Measurements from ENCODE around the gene STXBP5. TPM values are rescaled to one million over a fixed set of nuclear protein-coding genes. Genes with fewer than 3 reads are reported as not detected.

STXBP5 gene
- total and polyA plus RNA-seq, 9 of the 15 experiments (the other 6 are each of a cell fraction or from before 2014, with no cell fraction given), result 23.3 to 172 (median 71.5) TPM

DNA sequence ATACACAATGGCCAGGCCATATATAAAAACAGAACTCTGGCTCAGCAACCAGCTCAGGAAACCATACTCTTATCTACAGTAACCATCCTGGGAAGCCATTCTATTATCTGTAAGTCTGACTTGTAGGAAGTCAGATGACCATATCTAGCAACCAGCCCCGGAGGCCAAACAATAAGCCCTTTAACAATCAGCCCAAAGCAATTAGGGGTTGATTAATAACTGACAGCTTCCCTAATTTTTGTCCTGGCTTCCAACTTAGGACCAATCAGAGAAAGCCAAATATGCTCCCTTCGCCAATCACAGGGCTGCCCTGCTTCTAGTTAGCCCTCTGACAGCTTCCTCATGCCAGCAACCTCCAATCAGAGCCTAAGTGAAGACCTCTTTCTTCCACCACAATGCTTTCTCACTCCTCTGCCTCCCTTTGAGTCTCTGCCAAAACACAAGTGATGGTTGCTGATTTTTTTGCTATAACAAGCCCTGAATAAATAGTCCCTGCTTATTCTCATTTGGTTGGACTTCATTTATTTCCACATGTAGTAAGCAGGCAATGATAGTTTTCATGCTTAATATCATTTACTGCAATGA, 37.8 kb upstream of the STXBP5 start (continued):
- TF ChIP-seq SPI1 (IDR thresholded peaks at IDR 0.05; ENCODE audit: borderline replicate concordance, low read depth, low read length) (no peak), DACH1 (IDR thresholded peaks at IDR 0.05; ENCODE audit: partially characterized antibody) (peak; percentile 99), RAD51 (IDR thresholded peaks at IDR 0.05; ENCODE audit: borderline replicate concordance, low read depth) (peak; percentile 63; the same call in 1 of the 2 replicates), PTBP1 (IDR thresholded peaks at IDR 0.05; ENCODE audit: low read depth, low read length) (no peak), FOXJ3 (CRISPR knock-in tag; IDR thresholded peaks at IDR 0.05) (no peak), ETV6 (IDR thresholded peaks at IDR 0.05; ENCODE audit: borderline replicate concordance in 1 of 2, low read depth in 2 of 2, low read length in 1 of 2) (peak in 1 of 2 experiments; percentile 71; a peak in 1 of 4 replicates), ETV6 (CRISPR knock-in tag; IDR thresholded peaks at IDR 0.05; ENCODE audit: borderline replicate concordance) (no peak), POLR3A (IDR thresholded peaks at IDR 0.05; ENCODE audit: borderline replicate concordance, extremely low read depth, insufficient read depth, insufficient read length) (no peak), CCNT2 (IDR thresholded peaks at IDR 0.05; ENCODE audit: borderline replicate concordance, extremely low read depth, insufficient read length, low read depth, low read length) (peak; percentile 19), SMC3 (conservative IDR thresholded peaks at IDR 0.05; ENCODE audit: insufficient read depth, low read depth, low read length) (no peak), ZNF263 (CRISPR knock-in tag; IDR thresholded peaks at IDR 0.05; ENCODE audit: borderline replicate concordance) (no peak), KDM4B (IDR thresholded peaks at IDR 0.05; ENCODE audit: borderline replicate concordance in 2 of 2, low read depth in 1 of 2) (no peak; a peak in 1 of 4 replicates), ZBTB1 (CRISPR knock-in tag; IDR thresholded peaks at IDR 0.05; ENCODE audit: borderline replicate concordance, low read depth) (no peak), ZNF589 (CRISPR knock-in tag; IDR thresholded peaks at IDR 0.05; ENCODE audit: low read depth) (peak; percentile 75), SIRT6 (IDR thresholded peaks at IDR 0.05; ENCODE audit: low read depth, low read length) (no peak), SNIP1 (IDR thresholded peaks at IDR 0.05; ENCODE audit: low read depth) (no peak)
- TF ChIP-seq, protein P1, sequence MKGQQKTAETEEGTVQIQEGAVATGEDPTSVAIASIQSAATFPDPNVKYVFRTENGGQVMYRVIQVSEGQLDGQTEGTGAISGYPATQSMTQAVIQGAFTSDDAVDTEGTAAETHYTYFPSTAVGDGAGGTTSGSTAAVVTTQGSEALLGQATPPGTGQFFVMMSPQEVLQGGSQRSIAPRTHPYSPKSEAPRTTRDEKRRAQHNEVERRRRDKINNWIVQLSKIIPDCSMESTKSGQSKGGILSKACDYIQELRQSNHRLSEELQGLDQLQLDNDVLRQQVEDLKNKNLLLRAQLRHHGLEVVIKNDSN (CRISPR knock-in tag; IDR thresholded peaks at IDR 0.05), result no peak
- TF ChIP-seq, protein P2, sequence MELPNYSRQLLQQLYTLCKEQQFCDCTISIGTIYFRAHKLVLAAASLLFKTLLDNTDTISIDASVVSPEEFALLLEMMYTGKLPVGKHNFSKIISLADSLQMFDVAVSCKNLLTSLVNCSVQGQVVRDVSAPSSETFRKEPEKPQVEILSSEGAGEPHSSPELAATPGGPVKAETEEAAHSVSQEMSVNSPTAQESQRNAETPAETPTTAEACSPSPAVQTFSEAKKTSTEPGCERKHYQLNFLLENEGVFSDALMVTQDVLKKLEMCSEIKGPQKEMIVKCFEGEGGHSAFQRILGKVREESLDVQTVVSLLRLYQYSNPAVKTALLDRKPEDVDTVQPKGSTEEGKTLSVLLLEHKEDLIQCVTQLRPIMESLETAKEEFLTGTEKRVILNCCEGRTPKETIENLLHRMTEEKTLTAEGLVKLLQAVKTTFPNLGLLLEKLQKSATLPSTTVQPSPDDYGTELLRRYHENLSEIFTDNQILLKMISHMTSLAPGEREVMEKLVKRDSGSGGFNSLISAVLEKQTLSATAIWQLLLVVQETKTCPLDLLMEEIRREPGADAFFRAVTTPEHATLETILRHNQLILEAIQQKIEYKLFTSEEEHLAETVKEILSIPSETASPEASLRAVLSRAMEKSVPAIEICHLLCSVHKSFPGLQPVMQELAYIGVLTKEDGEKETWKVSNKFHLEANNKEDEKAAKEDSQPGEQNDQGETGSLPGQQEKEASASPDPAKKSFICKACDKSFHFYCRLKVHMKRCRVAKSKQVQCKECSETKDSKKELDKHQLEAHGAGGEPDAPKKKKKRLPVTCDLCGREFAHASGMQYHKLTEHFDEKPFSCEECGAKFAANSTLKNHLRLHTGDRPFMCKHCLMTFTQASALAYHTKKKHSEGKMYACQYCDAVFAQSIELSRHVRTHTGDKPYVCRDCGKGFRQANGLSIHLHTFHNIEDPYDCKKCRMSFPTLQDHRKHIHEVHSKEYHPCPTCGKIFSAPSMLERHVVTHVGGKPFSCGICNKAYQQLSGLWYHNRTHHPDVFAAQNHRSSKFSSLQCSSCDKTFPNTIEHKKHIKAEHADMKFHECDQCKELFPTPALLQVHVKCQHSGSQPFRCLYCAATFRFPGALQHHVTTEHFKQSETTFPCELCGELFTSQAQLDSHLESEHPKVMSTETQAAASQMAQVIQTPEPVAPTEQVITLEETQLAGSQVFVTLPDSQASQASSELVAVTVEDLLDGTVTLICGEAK (IDR thresholded peaks at IDR 0.05), result peak; percentile 68
- TF ChIP-seq, protein P2 (CRISPR knock-in tag; IDR thresholded peaks at IDR 0.05), result no peak

Data from K562 (cell line).